Pancreas (tissue), 10 donors: ENCODE measurements around the gene BTBD16. TPM values are rescaled to one million over a fixed set of nuclear protein-coding genes. Genes with fewer than 3 reads are reported as not detected.

Experiments used
- ATAC-seq, 4 donors: fragments of 200-7000 bp; cut with Tn5 transposase; one replicate each; pipeline versions ENCODE4 v1.8.0 to v1.9.1; 2020; ENCODE audit warnings: mild to moderate bottlenecking in 4 of 4, moderate library complexity in 4 of 4
- DNase-seq, 6 donors: peaks; one replicate each; pipeline ENCODE4 v3.0.0-alpha.2; 2020
- FAIRE-seq: peaks from 2 replicates; lab custom pipeline; 2012; peaks lifted over from hg19 to GRCh38; lab: Jason Lieb, UNC
- H3K27ac ChIP-seq, 4 donors: fragments of 200-600 bp; sonication (generic); 1 replicate in 3 of 4; 2 replicates in 1 of 4; pipeline versions ENCODE4 v1.5.0 to v1.8.0; 2020
- H3K27me3 ChIP-seq, 4 donors: fragments of 200-600 bp; one replicate each; pipeline ENCODE4 v1.8.0; 2021
- H3K36me3 ChIP-seq, 3 donors: fragments of 200-600 bp; sonication (generic) in 1 of 3; one replicate each; pipeline versions ENCODE4 v1.5.0 to v1.8.0; 2020 to 2021
- H3K4me1 ChIP-seq, 3 donors: fragments of 200-600 bp; one replicate each; pipeline ENCODE4 v1.8.0; 2021
- H3K4me3 ChIP-seq, 4 donors: fragments of 200-600 bp; sonication (generic) in 2 of 4; one replicate each; pipeline versions ENCODE4 v1.5.0 to v1.8.0; 2020 to 2021
- H3K9me3 ChIP-seq, 4 donors: fragments of 200-600 bp; one replicate each; pipeline ENCODE4 v1.8.0; 2021
- WGBS, 2 donors: extraction: QIAGEN DNeasy Blood & Tissue Kit; methylation state at CpG; one replicate each; pipeline ENCODE4 v1.1.7; 2013; 5-methylcytosine and 5-hydroxymethylcytosine counted together
- intact Hi-C, 3 donors: fragments of 100-400 bp; cut with DNase I; formaldehyde crosslinking; loops; one replicate each; pipeline versions ENCODE4 v1.11.1 to v1.14.2; 2022
- polyA plus RNA-seq, 2 donors: library from polyadenylated mRNA; stranded (reverse); fragments of 200-250 nt; gene quantifications; one replicate each; pipeline ENCODE4 v1.2.3, GENCODE V29; 2013
- total RNA-seq, 6 donors: library from RNA; stranded (reverse); fragmentation: NEBNext Ultra II Directional in 4 of 6; extraction: Animal tissue kit (Norgen Biotek cat#: 25700) in 4 of 6; gene quantifications; one replicate each; pipeline versions ENCODE4 v1.2.1 to v1.2.4, GENCODE V29; 2021 to 2023
- TF ChIP-seq, protein P1 (sequence below), 4 donors: fragments of 200-600 bp; sonication (generic) in 3 of 4; IDR thresholded peaks; one replicate each; pipeline versions ENCODE4 v1.5.0 to v1.8.0; 2021; ENCODE audit warnings: antibody characterized with exemption in 4 of 4
- donor health status: healthy with polysubstance abuse.
- donor health status: DM: no; HTN: no; CAD: no; lungs with moderate emphysema.
- donor health status: DM: no; HTN: no; CAD: no.
- donor health status: control.
- donor health status: control.
- donor health status: Bipolar disorder and iron deficiency.
- donor health status: DM: yes; HTN: yes; CAD: no.
- donor health status: DM: no; HTN: no; CAD: no.
- donor health status: DM: no; HTN: no; CAD: no.
- donor health status: DM: yes; HTN: yes; CAD: no.

BTBD16 gene
- total and polyA plus RNA-seq, 8 donors, result 0.14 to 0.52 (median 0.34) TPM; not detected in 3

GRCh38 chr10:122368502-122369254 lies 97.6 kb downstream of the BTBD16 start:
- H3K9me3 ChIP-seq, result no peaks in the 10 kb centered on the region
- FAIRE-seq (no peak), DNase-seq (no peak), ATAC-seq (no peak)
- peaks cover 0 to 9% (median 5%) of the 10 kb centered on the region in 3 donors for H3K4me1 ChIP-seq
- H3K36me3 ChIP-seq, result no peaks in the 10 kb centered on the region
- intact Hi-C loops, result no loop called here
- H3K27me3 ChIP-seq, result no peaks in the 10 kb centered on the region
- H3K27ac ChIP-seq, result no peak overlapping the region
- TF ChIP-seq, protein P1, sequence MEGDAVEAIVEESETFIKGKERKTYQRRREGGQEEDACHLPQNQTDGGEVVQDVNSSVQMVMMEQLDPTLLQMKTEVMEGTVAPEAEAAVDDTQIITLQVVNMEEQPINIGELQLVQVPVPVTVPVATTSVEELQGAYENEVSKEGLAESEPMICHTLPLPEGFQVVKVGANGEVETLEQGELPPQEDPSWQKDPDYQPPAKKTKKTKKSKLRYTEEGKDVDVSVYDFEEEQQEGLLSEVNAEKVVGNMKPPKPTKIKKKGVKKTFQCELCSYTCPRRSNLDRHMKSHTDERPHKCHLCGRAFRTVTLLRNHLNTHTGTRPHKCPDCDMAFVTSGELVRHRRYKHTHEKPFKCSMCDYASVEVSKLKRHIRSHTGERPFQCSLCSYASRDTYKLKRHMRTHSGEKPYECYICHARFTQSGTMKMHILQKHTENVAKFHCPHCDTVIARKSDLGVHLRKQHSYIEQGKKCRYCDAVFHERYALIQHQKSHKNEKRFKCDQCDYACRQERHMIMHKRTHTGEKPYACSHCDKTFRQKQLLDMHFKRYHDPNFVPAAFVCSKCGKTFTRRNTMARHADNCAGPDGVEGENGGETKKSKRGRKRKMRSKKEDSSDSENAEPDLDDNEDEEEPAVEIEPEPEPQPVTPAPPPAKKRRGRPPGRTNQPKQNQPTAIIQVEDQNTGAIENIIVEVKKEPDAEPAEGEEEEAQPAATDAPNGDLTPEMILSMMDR (IDR thresholded peaks at IDR 0.05), result no peak
- H3K4me3 ChIP-seq, result no peak overlapping the region
- WGBS, 2 donors, result 52 to 60% methylated on average over 13 of the region's 13 CpGs

GRCh38 chr10:122373108-122373507 lies 102.0 kb downstream of the BTBD16 start:
- Histone ChIP-seq H3K27ac (peak overlapping the region in 2 of 4 donors; percentile 96 to 98), H3K4me1 (peaks cover 0 to 20% (median 17%) of the 10 kb centered on the region in 3 donors), H3K36me3 (no peaks in the 10 kb centered on the region), H3K27me3 (no peaks in the 10 kb centered on the region), H3K9me3 (no peaks in the 10 kb centered on the region), H3K4me3 (no peak overlapping the region)
- DNase-seq (no peak), ATAC-seq (no peak), FAIRE-seq (no peak)
- TF ChIP-seq, protein P1 (IDR thresholded peaks at IDR 0.05), result no peak
- intact Hi-C loops, result no loop called here
- 55 to 62% methylated on average over 4 of the region's 4 CpGs for WGBS, 2 donors

GRCh38 chr10:122373721-122374120 lies 102.6 kb downstream of the BTBD16 start:
- FAIRE-seq (no peak), DNase-seq (peak in 3 of 6 donors; percentile 11 to 29 (median 24)), ATAC-seq (peak; percentile 1 to 18 (median 12))
- Histone ChIP-seq H3K4me1 (peaks cover 0 to 20% (median 17%) of the 10 kb centered on the region in 3 donors), H3K27me3 (no peaks in the 10 kb centered on the region), H3K9me3 (no peaks in the 10 kb centered on the region), H3K4me3 (peak overlapping the region in 3 of 4 donors; percentile 81 to 88 (median 85)), H3K27ac (peak overlapping the region; percentile 56 to 99 (median 97)), H3K36me3 (no peaks in the 10 kb centered on the region)
- intact Hi-C loops, result no loop called here
- 2 to 4% methylated on average over 13 of the region's 13 CpGs for WGBS, 2 donors
- TF ChIP-seq, protein P1 (IDR thresholded peaks at IDR 0.05), result no peak

DNA sequence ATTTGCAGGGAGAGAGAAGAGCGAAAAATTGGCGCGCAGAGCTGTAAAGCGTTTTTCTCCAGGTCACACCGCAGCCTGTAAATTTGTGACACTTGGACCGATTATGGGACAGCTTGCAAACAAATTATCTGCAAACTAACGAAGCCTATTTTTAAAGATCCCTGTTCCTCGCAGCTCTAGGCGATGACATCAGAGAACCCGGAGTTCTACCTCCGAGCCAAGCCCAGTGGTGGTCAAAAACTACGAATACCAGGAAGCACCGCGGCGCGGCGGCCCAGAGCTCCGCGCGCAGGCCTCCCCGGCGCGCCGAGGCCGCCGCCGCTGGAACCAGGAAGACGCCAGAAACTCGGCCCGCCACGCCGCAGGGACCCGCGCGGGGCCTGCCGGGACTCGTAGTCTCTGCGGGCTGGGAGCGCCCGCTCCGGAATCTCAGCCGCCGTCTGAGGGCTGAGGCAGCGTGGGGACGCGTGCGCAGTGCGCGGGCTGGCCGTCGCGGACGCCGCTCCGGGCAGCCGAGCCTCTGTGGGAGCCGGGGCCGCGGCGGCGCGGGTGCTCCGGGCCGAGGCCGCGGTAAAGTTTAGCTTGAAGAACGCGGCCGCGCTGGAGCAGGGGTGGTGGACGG lies 103.3 kb downstream of the BTBD16 start, which contains the start of gene PLEKHA1:
TSS of gene PLEKHA1 (plus strand) at position 472 of the 622 bp plus-strand sequence. CDS start 18,493 bp downstream, outside the sequence.
- no peaks in the 10 kb centered on the region for H3K27me3 ChIP-seq
- 0 to 1% methylated on average over 59 to 71 of the region's 71 CpGs for WGBS, 2 donors
- H3K4me3 ChIP-seq, result peak within 1 kb of the TSS; percentile 49 to 88 (median 83)
- peak within 1 kb of the TSS; percentile 95 to 99 (median 97) for H3K27ac ChIP-seq
- intact Hi-C loops, result no loop called here
- no peaks in the 10 kb centered on the region for H3K9me3 ChIP-seq
- TF ChIP-seq, protein P1 (IDR thresholded peaks at IDR 0.05), result no peak
- H3K36me3 ChIP-seq, result no peaks in the 10 kb centered on the region
- H3K4me1 ChIP-seq, result peaks cover 0 to 20% (median 17%) of the 10 kb centered on the region in 3 donors
- peak; percentile 90 to 95 (median 93) for ATAC-seq
- FAIRE-seq, result no peak
- DNase-seq, result peak; percentile 94 to 98 (median 96)
